NT2/D1 (cell line): ENCODE results near the gene STARD3.

Experiments used
- DNase-seq: peaks from one replicate; pipeline ENCODE4 v3.0.0-alpha.2; 2011; ENCODE audit warnings: low read depth, low spot score
- H3K27me3 ChIP-seq: 2 replicates; pipeline ENCODE4 v1.6.0; 2011; ENCODE audit warnings: mild to moderate bottlenecking; ENCODE audit not compliant: insufficient read length, insufficient read depth
- H3K36me3 ChIP-seq: 2 replicates; pipeline ENCODE4 v1.6.1; 2011; ENCODE audit warnings: mild to moderate bottlenecking, low read length, mixed read lengths; ENCODE audit not compliant: insufficient read depth, insufficient read length
- H3K4me1 ChIP-seq: 2 replicates; pipeline ENCODE4 v1.5.1; 2011; ENCODE audit not compliant: insufficient read depth, insufficient read length
- H3K4me3 ChIP-seq: 2 replicates; pipeline ENCODE4 v1.5.1; 2011; ENCODE audit warnings: low read depth; ENCODE audit not compliant: insufficient read length
- H3K9ac ChIP-seq: 2 replicates; pipeline ENCODE4 v1.6.0; 2011; ENCODE audit warnings: low read depth; ENCODE audit not compliant: insufficient read length
- H3K9me3 ChIP-seq: 2 replicates; pipeline ENCODE4 v1.5.1; 2011; ENCODE audit warnings: mild to moderate bottlenecking, low read length; ENCODE audit not compliant: insufficient read depth
- SUZ12 ChIP-seq: IDR thresholded peaks from 2 replicates; pipeline ENCODE4 v1.6.1; 2011; ENCODE audit not compliant: insufficient read length, insufficient read depth; ENCODE audit errors: extremely low read depth
- YY1 ChIP-seq: IDR thresholded peaks from 2 replicates; pipeline ENCODE4 v1.6.1; 2011; ENCODE audit not compliant: insufficient read length, insufficient read depth
- ZNF274 ChIP-seq: IDR thresholded peaks from 2 replicates; pipeline ENCODE4 v1.6.1; 2011; ENCODE audit warnings: mild to moderate bottlenecking, low read depth, low read length

Gene STARD3

GRCh38 chr17:39618956-39619785 is 17.8 kb upstream of the STARD3 start:
- Histone ChIP-seq H3K9me3 (no peaks in the 10 kb centered on the region), H3K4me1 (no peaks in the 10 kb centered on the region), H3K36me3 (no peaks in the 10 kb centered on the region), H3K9ac (no peak overlapping the region), H3K27me3 (peaks cover 76% of the 10 kb centered on the region), H3K4me3 (no peak overlapping the region)
- TF ChIP-seq YY1: no peak
- TF ChIP-seq SUZ12: no peak
- no peak for TF ChIP-seq ZNF274
- DNase-seq: no peak

GRCh38 chr17:39619786-39620101 is 17.2 kb upstream of the STARD3 start:
- Histone ChIP-seq H3K9me3 (no peaks in the 10 kb centered on the region), H3K4me1 (no peaks in the 10 kb centered on the region), H3K4me3 (no peak overlapping the region), H3K36me3 (no peaks in the 10 kb centered on the region), H3K27me3 (peaks cover 74% of the 10 kb centered on the region), H3K9ac (no peak overlapping the region)
- DNase-seq: no peak
- no peak for TF ChIP-seq ZNF274
- TF ChIP-seq YY1: no peak
- TF ChIP-seq SUZ12: no peak

- peaks cover 76% of the 10 kb centered on the region for H3K27me3 ChIP-seq
- H3K4me1 ChIP-seq: peaks cover 4% of the 10 kb centered on the region
- peak; percentile 60 for DNase-seq
- no peak overlapping the region for H3K4me3 ChIP-seq
- no peaks in the 10 kb centered on the region for H3K9me3 ChIP-seq
- H3K9ac ChIP-seq: no peak overlapping the region
- TF ChIP-seq SUZ12: no peak
- TF ChIP-seq ZNF274: no peak
- TF ChIP-seq YY1: no peak
- no peaks in the 10 kb centered on the region for H3K36me3 ChIP-seq
Observed at GRCh38 chr17:39621523-39622379, 15.2 kb upstream of the STARD3 start.

- Histone ChIP-seq H3K36me3 (no peaks in the 10 kb centered on the region), H3K4me3 (no peak overlapping the region), H3K9ac (no peak overlapping the region), H3K4me1 (peaks cover 4% of the 10 kb centered on the region), H3K9me3 (no peaks in the 10 kb centered on the region), H3K27me3 (peaks cover 76% of the 10 kb centered on the region)
- TF ChIP-seq YY1: no peak
- no peak for TF ChIP-seq ZNF274
- TF ChIP-seq SUZ12: no peak
- DNase-seq: no peak
Observed at GRCh38 chr17:39622380-39623006, 14.5 kb upstream of the STARD3 start.

- TF ChIP-seq ZNF274 (no peak), SUZ12 (no peak), YY1 (no peak)
- Histone ChIP-seq H3K4me3 (no peak overlapping the region), H3K36me3 (no peaks in the 10 kb centered on the region), H3K4me1 (peaks cover 9% of the 10 kb centered on the region), H3K9me3 (no peaks in the 10 kb centered on the region), H3K9ac (no peak overlapping the region), H3K27me3 (peaks cover 77% of the 10 kb centered on the region)
- DNase-seq: no peak
Observed at GRCh38 chr17:39623356-39623950, 13.5 kb upstream of the STARD3 start.

GRCh38 chr17:39624313-39624712 is 12.6 kb upstream of the STARD3 start:
- Histone ChIP-seq H3K36me3 (no peaks in the 10 kb centered on the region), H3K27me3 (peaks cover 69% of the 10 kb centered on the region), H3K9ac (no peak overlapping the region), H3K9me3 (no peaks in the 10 kb centered on the region), H3K4me3 (no peak overlapping the region), H3K4me1 (peaks cover 13% of the 10 kb centered on the region)
- no peak for DNase-seq
- TF ChIP-seq YY1 (no peak), SUZ12 (no peak), ZNF274 (no peak)
